MM.1S (cell line): Measurements from ENCODE around the gene PRPF19.

Source experiments
- CTCF ChIP-seq: fragments of 300-600 bp; sonication (generic); IDR thresholded peaks from 2 replicates; pipeline ENCODE4 v1.5.1; 2016; ENCODE audit warnings: antibody characterized with exemption, low read length, mixed read lengths
- EZH2 ChIP-seq: fragments of 300-600 bp; sonication (generic); optimal IDR thresholded peaks from 2 replicates; pipeline ENCODE3; 2017; ENCODE audit warnings: low read depth, mild to moderate bottlenecking, antibody characterized with exemption, low read length, mixed read lengths
- EZH2phosphoT487 ChIP-seq: fragments of 300-600 bp; sonication (generic); IDR thresholded peaks from 2 replicates; pipeline ENCODE4 v1.6.1; 2018; ENCODE audit warnings: antibody characterized with exemption, low read length

DNA sequence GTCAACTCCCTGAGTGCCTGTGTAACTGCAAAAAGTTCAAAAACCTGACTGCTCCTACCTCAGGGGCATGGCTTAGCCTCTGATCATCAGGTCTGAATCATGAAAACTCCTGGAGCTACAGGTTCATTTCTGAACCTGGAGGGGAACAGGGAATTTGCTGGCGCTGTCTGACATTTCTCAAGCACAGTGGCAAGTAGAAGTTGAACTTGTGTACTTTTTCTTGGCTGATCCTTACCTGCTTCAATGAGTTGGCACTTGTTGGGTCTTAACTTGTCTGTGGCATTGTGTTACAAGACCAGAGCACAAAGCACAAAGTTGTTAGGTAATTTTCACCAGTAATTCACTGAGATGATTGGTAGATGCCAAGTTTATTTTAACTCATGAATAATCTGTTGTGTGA, 10.9 kb upstream of the PRPF19 start:
- TF ChIP-seq CTCF (no peak), EZH2 (no peak), EZH2phosphoT487 (no peak)
